Activated CD4-positive, alpha-beta memory T cell treated with anti-CD3 and anti-CD28 coated beads, Interleukin-2, amount 10 ng/mL, durations not matched to agents 7 days and 5 days (primary cell): ENCODE measurements around the gene FXN. TPM values are rescaled to one million over a fixed set of nuclear protein-coding genes. Genes with fewer than 3 reads are reported as not detected.

Experiments used
- CTCF ChIA-PET: fragments of 350-600 bp; sonication (Branson Sonifier 250); formaldehyde crosslinking; loops from one replicate; lab custom pipeline; 2021; ENCODE audit warnings: antibody characterized with exemption, inconsistent platforms; lab: Charles Lee
- POLR2A ChIA-PET: fragments of 350-600 bp; sonication (Branson Sonifier 250); formaldehyde crosslinking; loops from one replicate; lab custom pipeline; 2021; ENCODE audit warnings: antibody characterized with exemption; lab: Charles Lee
- DNase-seq: peaks from one replicate; pipeline ENCODE4 v3.0.0-alpha.2; 2020
- H3K27ac Mint-ChIP-seq: one replicate; pipeline ENCODE4 v1.8.0; 2021; ENCODE audit warnings: mild to moderate bottlenecking, mixed read lengths
- H3K27me3 Mint-ChIP-seq: one replicate; pipeline ENCODE4 v1.8.0; 2021; ENCODE audit warnings: mixed read lengths
- H3K36me3 Mint-ChIP-seq: one replicate; pipeline ENCODE4 v1.8.0; 2021; ENCODE audit warnings: low read depth, mixed read lengths
- H3K4me1 Mint-ChIP-seq: one replicate; pipeline ENCODE4 v1.8.0; 2021; ENCODE audit warnings: mixed read lengths
- H3K4me3 Mint-ChIP-seq: one replicate; pipeline ENCODE4 v1.8.0; 2021; ENCODE audit warnings: mild to moderate bottlenecking, mixed read lengths
- H3K9me3 Mint-ChIP-seq: one replicate; pipeline ENCODE4 v1.8.0; 2021; ENCODE audit warnings: mixed read lengths
- total RNA-seq, 2 experiments: library from RNA; stranded (reverse); gene quantifications; one replicate each; pipeline ENCODE4 v1.2.3, GENCODE V29; 2021

FXN gene
- total RNA-seq, 2 experiments from 2014 or later = 21.8 to 22.5 TPM

DNA sequence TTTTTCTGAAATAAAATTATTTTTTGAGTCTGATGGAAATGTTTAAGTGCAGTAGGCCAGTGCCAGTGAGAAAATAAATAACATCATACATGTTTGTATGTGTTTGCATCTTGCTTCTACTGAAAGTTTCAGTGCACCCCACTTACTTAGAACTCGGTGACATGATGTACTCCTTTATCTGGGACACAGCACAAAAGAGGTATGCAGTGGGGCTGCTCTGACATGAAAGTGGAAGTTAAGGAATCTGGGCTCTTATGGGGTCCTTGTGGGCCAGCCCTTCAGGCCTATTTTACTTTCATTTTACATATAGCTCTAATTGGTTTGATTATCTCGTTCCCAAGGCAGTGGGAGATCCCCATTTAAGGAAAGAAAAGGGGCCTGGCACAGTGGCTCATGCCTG is 39.2 kb downstream of the FXN start:
- peaks cover 27% of the 10 kb centered on the region for H3K36me3 Mint-ChIP-seq
- no peaks in the 10 kb centered on the region for H3K27me3 Mint-ChIP-seq
- H3K9me3 Mint-ChIP-seq = no peaks in the 10 kb centered on the region
- no peak overlapping the region for H3K4me3 Mint-ChIP-seq
- H3K4me1 Mint-ChIP-seq = no peaks in the 10 kb centered on the region
- DNase-seq = no peak
- ChIA-PET CTCF (no interaction called here), POLR2A (no interaction called here)
- H3K27ac Mint-ChIP-seq = no peak overlapping the region

DNA sequence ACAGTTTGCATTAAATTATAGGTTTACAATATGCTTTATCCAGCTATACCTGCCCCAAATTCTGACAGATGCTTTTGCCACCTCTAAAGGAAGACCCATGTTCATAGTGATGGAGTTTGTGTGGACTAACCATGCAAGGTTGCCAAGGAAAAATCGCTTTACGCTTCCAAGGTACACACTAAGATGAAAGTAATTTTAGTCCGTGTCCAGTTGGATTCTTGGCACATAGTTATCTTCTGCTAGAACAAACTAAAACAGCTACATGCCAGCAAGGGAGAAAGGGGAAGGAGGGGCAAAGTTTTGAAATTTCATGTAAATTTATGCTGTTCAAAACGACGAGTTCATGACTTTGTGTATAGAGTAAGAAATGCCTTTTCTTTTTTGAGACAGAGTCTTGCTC is 41.0 kb downstream of the FXN start:
- DNase-seq = no peak
- no peaks in the 10 kb centered on the region for H3K9me3 Mint-ChIP-seq
- ChIA-PET CTCF (no interaction called here), POLR2A (no interaction called here)
- H3K4me3 Mint-ChIP-seq = no peak overlapping the region
- no peaks in the 10 kb centered on the region for H3K27me3 Mint-ChIP-seq
- no peak overlapping the region for H3K27ac Mint-ChIP-seq
- no peaks in the 10 kb centered on the region for H3K4me1 Mint-ChIP-seq
- peaks cover 27% of the 10 kb centered on the region for H3K36me3 Mint-ChIP-seq

DNA sequence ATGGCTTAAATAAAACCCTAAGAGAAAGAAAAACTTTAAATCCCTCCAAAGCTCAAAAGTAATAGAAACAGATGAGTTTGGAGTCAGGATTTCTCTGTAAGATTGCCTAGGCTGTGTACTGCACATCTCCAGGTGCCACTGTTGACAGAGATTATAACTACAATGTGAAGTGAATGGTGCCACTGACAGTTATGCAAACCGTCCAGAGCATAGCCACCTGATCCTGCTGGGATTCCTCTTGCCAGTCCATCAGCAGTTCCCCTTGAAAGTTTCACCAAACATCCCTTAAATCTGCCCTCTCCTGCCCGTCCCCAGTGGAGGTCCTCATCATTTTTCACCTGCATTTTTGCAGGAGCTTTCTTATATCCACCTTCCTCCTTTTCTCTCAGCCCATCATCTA is 42.5 kb downstream of the FXN start:
- Mint-ChIP-seq H3K27ac (no peak overlapping the region), H3K4me1 (no peaks in the 10 kb centered on the region), H3K9me3 (no peaks in the 10 kb centered on the region), H3K36me3 (peaks cover 21% of the 10 kb centered on the region), H3K4me3 (no peak overlapping the region), H3K27me3 (no peaks in the 10 kb centered on the region)
- POLR2A ChIA-PET = no interaction called here
- CTCF ChIA-PET = interaction anchor here (1.2 to 3.0 kb wide), 3 partner anchors 9 to 115 kb away, joined by 3 to 8 read pairs (median 5); no protein-coding TSS in a partner anchor
- no peak for DNase-seq

DNA sequence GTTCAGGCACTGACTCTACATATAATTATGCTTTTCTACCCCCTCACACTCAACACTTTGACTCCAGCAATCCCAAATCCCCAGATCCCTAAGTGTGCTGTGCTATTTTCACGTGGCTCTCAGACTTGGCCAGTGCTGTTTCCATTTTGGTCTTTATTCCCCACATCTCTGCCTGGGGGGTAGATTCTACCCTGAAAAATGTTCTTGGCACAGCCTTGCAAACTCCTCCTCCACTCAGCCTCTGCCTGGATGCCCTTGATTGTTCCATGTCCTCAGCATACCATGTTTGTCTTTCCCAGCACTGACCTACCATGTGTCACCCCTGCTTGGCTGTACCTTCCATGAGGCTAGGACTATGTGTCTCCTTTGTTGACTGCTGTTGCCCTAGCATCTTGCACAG is 43.0 kb downstream of the FXN start:
- Mint-ChIP-seq H3K4me1 (no peaks in the 10 kb centered on the region), H3K27me3 (no peaks in the 10 kb centered on the region), H3K9me3 (no peaks in the 10 kb centered on the region), H3K36me3 (peaks cover 17% of the 10 kb centered on the region), H3K27ac (no peak overlapping the region), H3K4me3 (no peak overlapping the region)
- CTCF ChIA-PET = interaction anchor here (1.7 to 3.0 kb wide), 2 partner anchors 23 to 115 kb away, joined by 5 to 8 read pairs; no protein-coding TSS in a partner anchor
- no peak for DNase-seq
- POLR2A ChIA-PET = no interaction called here

DNA sequence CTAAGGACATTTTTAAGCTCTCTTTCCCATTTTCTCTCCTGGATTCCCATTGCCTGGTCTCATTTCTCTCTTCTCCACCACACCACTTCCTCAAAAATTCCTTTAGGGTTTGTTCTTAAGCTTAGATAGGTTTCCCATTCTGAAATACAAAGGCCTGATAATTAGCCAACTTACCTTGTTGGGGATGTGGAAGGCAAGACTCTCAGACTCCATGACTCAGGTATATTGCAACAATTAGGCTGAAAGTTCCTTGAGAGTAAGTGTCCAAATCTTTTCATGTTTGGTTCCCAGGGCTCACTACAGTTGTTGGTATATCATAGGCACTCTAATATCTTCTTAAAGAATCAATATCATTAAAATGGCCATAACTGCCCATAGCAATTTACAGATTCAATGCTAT is 43.6 kb downstream of the FXN start:
- ChIA-PET CTCF (interaction anchor here (1.7 to 3.0 kb wide), 2 partner anchors 24 to 114 kb away, joined by 5 to 8 read pairs; no protein-coding TSS in a partner anchor), POLR2A (no interaction called here)
- H3K9me3 Mint-ChIP-seq = no peaks in the 10 kb centered on the region
- no peaks in the 10 kb centered on the region for H3K27me3 Mint-ChIP-seq
- H3K4me3 Mint-ChIP-seq = no peak overlapping the region
- no peaks in the 10 kb centered on the region for H3K4me1 Mint-ChIP-seq
- H3K36me3 Mint-ChIP-seq = peaks cover 17% of the 10 kb centered on the region
- H3K27ac Mint-ChIP-seq = no peak overlapping the region
- DNase-seq = no peak

DNA sequence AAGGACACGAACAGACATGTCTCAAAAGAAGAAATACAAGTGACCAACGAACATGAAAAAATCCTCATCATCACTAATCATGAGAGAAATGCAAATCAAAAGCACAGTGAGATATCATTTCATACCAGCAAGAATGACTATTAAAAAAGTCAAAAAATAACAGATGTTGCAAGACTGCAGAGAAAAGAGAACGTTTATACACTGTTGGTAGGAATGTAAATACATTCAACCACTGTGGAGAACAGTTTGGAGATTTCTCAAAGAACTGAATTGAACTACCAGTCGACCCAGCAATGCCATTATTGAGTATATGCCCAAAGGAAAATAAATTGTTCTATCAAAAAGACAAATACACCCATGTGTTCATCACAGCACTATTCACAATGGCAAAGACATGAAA is 45.7 kb downstream of the FXN start:
- DNase-seq = no peak
- no peak overlapping the region for H3K4me3 Mint-ChIP-seq
- H3K27me3 Mint-ChIP-seq = no peaks in the 10 kb centered on the region
- peaks cover 16% of the 10 kb centered on the region for H3K36me3 Mint-ChIP-seq
- POLR2A ChIA-PET = no interaction called here
- CTCF ChIA-PET = no interaction called here
- H3K27ac Mint-ChIP-seq = no peak overlapping the region
- H3K4me1 Mint-ChIP-seq = no peaks in the 10 kb centered on the region
- no peaks in the 10 kb centered on the region for H3K9me3 Mint-ChIP-seq

DNA sequence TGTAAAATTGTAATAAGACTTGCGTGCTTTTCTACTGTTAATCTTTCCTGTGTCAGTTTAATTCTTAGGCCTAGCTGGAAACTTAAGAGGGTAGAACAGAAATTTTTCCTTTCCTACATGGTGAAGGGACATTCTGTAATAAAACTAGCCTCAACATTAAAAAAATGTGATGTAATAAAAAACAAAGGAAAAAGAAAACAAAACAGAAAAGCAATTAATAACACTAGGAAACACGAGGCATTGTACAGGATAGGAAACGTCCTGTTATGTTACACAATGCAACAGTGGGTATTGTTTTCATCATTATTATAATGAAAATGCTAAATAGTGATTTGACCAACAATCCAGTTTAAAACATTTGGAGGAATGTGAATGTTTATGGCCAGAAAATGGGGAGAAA is 47.8 kb downstream of the FXN start:
- CTCF ChIA-PET = no interaction called here
- Mint-ChIP-seq H3K27me3 (no peaks in the 10 kb centered on the region), H3K9me3 (no peaks in the 10 kb centered on the region), H3K27ac (no peak overlapping the region), H3K4me1 (no peaks in the 10 kb centered on the region), H3K36me3 (peaks cover 7% of the 10 kb centered on the region), H3K4me3 (no peak overlapping the region)
- POLR2A ChIA-PET = no interaction called here
- no peak for DNase-seq

DNA sequence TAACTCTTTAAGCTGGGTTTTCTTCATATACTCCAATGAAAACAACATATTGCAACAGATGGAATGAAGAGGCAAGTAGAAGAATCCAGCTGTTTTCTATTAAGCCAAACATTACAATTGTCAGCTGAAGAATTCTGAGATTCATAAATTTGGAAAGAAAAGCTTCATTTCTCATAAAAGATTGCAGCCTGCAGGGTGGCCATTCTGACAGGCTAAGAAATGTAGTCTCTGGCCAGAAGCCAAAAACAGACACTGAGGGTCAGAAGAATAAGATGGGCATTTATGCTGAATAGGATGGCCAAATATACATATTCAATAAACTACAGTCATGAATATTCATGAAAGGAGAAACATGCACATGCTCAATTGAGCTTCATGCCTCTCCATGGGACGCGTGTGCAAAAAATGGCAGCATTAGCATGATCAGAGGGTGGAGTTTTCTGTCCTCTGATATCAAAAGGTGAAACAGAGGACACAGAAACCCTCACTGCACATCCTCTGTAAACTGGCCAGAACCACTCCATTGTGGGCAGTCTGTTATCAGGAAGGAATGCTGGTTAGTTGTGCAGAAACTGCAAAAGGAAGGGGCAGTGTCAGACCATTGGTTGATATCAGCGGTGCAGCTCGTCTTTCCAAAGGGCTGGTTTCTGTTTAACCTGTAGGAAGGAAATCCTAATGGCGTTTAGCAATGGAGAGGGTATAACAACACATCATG is 50.2 kb downstream of the FXN start:
- H3K9me3 Mint-ChIP-seq = no peaks in the 10 kb centered on the region
- H3K4me1 Mint-ChIP-seq = no peaks in the 10 kb centered on the region
- DNase-seq = no peak
- no peaks in the 10 kb centered on the region for H3K27me3 Mint-ChIP-seq
- ChIA-PET CTCF (interaction anchor here (1.1 to 1.5 kb wide), 4 partner anchors 8 to 109 kb away, joined by 3 to 5 read pairs (median 4); no protein-coding TSS in a partner anchor), POLR2A (no interaction called here)
- no peak overlapping the region for H3K4me3 Mint-ChIP-seq
- no peaks in the 10 kb centered on the region for H3K36me3 Mint-ChIP-seq
- H3K27ac Mint-ChIP-seq = no peak overlapping the region

DNA sequence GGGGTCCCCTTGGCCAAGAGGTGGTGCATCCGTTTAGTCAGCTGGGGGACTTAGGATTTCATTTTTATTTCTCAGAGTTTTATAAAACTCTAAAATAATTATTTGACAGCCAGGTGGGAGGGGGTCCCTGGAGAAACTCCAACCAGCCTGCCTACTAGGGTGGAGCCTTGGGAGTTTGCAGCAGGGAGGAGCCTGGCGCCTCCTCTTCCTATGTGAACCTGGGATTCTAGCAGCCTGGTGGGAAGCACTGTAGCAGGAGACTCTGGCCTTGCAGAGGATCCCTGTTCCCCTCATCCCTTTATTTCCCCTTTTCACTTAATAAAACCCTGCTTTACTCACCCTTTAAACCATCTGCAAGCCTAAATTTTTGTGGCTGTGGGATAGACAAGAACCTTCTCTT is 50.8 kb downstream of the FXN start:
- Mint-ChIP-seq H3K36me3 (no peaks in the 10 kb centered on the region), H3K4me3 (no peak overlapping the region), H3K4me1 (no peaks in the 10 kb centered on the region), H3K27ac (no peak overlapping the region), H3K9me3 (no peaks in the 10 kb centered on the region), H3K27me3 (no peaks in the 10 kb centered on the region)
- CTCF ChIA-PET = interaction anchor here (1.2 to 1.5 kb wide), 2 partner anchors 9 to 33 kb away, joined by 3 to 5 read pairs; no protein-coding TSS in a partner anchor
- POLR2A ChIA-PET = no interaction called here
- no peak for DNase-seq

DNA sequence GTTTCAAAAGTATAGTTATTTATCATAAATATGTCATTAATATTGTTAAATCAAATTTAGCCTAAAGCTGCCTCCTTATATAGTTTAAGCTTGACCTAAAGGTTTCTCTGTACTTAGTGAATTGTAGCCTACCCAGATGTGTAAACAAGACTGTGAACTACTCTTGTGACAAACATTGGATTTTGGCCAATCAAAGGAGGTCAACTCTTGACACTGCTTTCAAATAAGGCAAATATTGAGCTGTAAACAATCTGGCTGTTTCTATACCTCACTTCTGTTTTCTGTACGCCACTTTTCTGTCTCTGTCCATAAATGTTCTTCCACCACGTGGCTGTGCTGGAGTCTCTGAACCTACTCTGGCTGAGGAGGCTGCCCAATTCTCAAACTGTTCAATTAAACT is 51.2 kb downstream of the FXN start:
- ChIA-PET POLR2A (no interaction called here), CTCF (interaction anchor here (1.2 kb wide), 1 partner anchor 9 kb away, joined by 3 read pairs; no protein-coding TSS in a partner anchor)
- Mint-ChIP-seq H3K4me3 (no peak overlapping the region), H3K27me3 (no peaks in the 10 kb centered on the region), H3K36me3 (no peaks in the 10 kb centered on the region), H3K4me1 (no peaks in the 10 kb centered on the region), H3K27ac (no peak overlapping the region), H3K9me3 (no peaks in the 10 kb centered on the region)
- DNase-seq = no peak

DNA sequence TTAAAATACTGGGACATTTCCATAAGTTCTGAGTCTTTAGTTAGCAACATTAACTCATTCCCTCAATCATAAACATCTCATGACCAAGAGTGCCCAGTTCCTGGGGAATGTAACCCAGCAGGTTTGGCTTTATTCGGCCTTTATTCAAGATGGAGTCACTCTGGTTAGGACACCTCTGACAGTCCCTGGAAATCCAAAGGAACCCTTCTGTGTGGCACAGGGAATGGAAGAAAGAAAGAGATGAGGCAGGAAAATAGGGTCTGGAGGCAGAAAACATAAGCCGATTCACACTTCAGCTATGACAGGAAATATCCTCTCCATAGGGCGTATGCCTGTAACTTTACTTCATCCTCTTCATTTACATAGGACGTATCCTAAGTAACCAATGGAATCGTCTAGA is 53.5 kb downstream of the FXN start:
- CTCF ChIA-PET = no interaction called here
- DNase-seq = no peak

DNA sequence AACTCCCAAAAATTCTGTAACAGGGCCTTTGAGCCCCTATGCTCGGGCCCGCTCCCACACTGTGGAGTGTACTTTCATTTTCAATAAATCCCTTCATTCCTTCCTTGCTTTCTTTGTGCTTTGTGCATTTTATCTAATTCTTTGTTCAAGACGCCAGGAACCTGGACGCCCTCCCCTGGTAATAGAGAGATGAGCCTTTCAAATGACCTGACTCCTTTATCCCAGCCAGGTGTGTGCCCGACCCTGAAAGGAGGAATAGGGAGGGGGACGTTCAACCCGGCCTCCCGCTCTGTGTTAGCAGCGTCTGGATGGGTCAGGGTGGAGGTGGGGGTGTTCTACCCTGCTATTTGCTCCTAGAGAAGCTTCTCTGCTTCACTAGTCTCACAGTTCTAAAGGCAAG is 53.9 kb downstream of the FXN start:
- ChIA-PET CTCF (no interaction called here), POLR2A (no interaction called here)
- Mint-ChIP-seq H3K27me3 (no peaks in the 10 kb centered on the region), H3K27ac (no peak overlapping the region), H3K36me3 (no peaks in the 10 kb centered on the region), H3K4me3 (no peak overlapping the region), H3K9me3 (no peaks in the 10 kb centered on the region), H3K4me1 (no peaks in the 10 kb centered on the region)
- no peak for DNase-seq

More for the DNA sequence above, 53.5 kb downstream of the FXN start:
- H3K27ac Mint-ChIP-seq = no peak overlapping the region
- no peaks in the 10 kb centered on the region for H3K36me3 Mint-ChIP-seq
- no peaks in the 10 kb centered on the region for H3K9me3 Mint-ChIP-seq
- no peaks in the 10 kb centered on the region for H3K27me3 Mint-ChIP-seq
- POLR2A ChIA-PET = no interaction called here
- no peak overlapping the region for H3K4me3 Mint-ChIP-seq
- no peaks in the 10 kb centered on the region for H3K4me1 Mint-ChIP-seq

DNA sequence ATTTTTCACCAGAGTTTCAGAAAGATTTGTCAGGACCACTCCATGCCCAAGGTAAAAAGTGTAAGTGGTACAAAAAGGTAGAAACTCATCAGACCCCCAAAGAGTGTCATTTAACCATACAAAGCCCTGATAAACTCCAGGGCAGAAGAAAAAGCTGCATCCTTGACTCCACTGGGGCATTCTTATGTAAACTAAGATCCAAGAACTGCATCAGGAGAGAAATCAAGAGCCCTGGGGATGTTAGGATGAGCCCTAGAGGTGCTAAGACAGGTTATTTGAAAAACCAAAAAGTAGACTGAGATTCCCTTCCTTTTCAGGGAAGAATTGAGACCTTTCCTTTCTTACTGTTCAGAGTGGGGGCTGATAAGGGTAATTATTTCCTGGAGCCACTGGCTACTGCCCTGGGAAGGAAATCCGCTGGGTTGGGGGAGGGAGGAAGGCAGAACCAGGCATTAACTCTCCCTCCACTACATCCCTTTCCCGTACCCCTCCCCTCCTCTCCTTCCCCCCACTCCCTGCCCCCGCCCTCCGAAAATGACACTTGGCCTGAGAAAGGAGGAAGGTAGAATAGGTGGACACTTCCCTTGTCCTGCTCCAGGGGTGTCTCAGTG is 54.7 kb downstream of the FXN start:
- Mint-ChIP-seq H3K9me3 (no peaks in the 10 kb centered on the region), H3K36me3 (no peaks in the 10 kb centered on the region), H3K27ac (no peak overlapping the region), H3K4me3 (no peak overlapping the region), H3K4me1 (no peaks in the 10 kb centered on the region), H3K27me3 (no peaks in the 10 kb centered on the region)
- DNase-seq = no peak
- ChIA-PET POLR2A (no interaction called here), CTCF (no interaction called here)
